ENCODE measurements around the gene C4orf46.

- TF ChIP-seq, protein P1, sequence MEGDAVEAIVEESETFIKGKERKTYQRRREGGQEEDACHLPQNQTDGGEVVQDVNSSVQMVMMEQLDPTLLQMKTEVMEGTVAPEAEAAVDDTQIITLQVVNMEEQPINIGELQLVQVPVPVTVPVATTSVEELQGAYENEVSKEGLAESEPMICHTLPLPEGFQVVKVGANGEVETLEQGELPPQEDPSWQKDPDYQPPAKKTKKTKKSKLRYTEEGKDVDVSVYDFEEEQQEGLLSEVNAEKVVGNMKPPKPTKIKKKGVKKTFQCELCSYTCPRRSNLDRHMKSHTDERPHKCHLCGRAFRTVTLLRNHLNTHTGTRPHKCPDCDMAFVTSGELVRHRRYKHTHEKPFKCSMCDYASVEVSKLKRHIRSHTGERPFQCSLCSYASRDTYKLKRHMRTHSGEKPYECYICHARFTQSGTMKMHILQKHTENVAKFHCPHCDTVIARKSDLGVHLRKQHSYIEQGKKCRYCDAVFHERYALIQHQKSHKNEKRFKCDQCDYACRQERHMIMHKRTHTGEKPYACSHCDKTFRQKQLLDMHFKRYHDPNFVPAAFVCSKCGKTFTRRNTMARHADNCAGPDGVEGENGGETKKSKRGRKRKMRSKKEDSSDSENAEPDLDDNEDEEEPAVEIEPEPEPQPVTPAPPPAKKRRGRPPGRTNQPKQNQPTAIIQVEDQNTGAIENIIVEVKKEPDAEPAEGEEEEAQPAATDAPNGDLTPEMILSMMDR (IDR thresholded peaks at IDR 0.05): peak in 5 of 6 experiments; percentile 55 to 67 (median 57)
- no peak for TF ChIP-seq POLR2A (IDR thresholded peaks at IDR 0.05)
These were observed 46.7 kb downstream of the C4orf46 start for GRCh38 chr4:158624889-158625478.
